CD4-positive, alpha-beta T cell treated with Interferon alpha-2 for 1 hour (primary cell): ENCODE data around the gene CARNS1.
A peak's percentile ranks its signal among the peaks of the same experiment; 100 is the strongest.

Experiments used
- DNase-seq, 2 donors: peaks; one replicate each; pipeline ENCODE4 v3.0.0-alpha.2; 2020 to 2022

CARNS1 gene, protein sequence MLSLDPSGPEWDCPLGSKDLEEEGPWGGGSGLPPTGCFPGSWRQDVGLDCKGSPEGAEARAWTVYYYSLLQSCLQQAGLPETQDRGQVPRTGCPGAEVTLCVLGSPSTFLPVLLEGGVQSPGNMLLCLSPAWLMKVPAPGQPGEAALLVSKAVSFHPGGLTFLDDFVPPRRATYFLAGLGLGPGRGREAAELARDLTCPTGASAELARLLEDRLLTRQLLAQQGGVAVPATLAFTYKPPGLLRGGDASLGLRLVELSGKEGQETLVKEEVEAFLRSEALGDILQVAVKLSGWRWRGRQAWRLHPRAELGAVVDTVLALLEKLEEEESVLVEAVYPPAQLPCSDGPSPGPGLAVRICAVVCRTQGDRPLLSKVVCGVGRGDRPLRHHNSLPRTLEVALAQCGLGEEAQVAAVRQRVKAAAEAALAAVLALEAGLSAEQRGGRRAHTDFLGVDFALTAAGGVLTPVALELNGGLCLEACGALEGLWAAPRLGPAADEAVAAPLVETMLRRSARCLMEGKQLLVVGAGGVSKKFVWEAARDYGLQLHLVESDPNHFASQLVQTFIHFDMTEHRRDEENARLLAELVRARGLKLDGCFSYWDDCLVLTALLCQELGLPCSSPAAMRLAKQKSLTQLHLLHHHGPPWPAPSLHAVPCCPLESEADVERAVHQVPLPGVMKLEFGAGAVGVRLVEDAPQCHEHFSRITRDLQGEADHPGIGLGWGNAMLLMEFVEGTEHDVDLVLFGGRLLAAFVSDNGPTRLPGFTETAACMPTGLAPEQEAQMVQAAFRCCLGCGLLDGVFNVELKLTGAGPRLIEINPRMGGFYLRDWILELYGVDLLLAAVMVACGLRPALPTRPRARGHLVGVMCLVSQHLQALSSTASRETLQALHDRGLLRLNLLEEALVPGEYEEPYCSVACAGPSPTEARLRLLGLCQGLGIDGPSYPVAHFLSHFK

DNA sequence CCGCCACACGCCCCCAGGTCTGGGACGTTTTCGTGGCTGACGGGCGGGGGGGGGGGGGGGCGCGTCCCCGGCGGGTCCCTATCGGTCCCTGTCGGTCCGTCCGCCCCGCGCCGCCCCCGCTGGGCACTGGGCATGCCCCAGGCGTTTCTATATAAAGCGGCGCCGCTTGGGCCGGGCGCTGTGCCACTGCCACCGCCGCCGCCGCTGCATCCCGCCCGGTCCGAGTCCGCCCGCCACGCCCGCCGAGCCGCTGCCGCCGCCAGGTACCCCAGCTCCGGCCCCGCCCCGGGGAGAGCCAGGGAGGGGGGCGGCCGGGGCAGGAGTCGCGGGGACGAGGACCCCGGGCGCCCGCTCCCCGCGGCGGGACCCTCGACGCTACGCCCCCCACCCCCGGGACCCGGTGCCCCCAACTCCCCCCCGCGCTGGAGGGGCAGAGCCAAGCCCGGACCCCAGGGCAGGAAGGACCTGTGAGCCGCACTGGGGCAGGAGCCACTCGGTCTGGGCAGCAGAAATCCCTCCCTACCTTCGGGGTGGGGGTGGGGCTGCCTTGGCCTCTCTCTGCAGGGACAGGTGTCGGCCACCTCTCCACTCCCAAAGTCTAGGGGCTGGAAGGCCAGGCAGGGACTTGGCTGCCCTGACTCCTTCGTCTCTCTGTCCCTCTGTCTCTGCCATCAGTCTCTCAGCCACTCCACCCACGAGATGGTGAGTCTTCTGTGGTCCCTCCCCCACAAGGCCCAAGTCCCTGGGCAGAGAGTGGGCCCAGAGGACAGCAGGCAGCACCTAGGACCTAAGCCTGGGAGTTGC is at the start of gene CARNS1:
Gene CARNS1, plus strand, starts transcription at position 178 of the 804 bp plus-strand sequence. Its CDS starts 522 bp downstream, at position 700.
- DNase-seq, result no peak

DNA sequence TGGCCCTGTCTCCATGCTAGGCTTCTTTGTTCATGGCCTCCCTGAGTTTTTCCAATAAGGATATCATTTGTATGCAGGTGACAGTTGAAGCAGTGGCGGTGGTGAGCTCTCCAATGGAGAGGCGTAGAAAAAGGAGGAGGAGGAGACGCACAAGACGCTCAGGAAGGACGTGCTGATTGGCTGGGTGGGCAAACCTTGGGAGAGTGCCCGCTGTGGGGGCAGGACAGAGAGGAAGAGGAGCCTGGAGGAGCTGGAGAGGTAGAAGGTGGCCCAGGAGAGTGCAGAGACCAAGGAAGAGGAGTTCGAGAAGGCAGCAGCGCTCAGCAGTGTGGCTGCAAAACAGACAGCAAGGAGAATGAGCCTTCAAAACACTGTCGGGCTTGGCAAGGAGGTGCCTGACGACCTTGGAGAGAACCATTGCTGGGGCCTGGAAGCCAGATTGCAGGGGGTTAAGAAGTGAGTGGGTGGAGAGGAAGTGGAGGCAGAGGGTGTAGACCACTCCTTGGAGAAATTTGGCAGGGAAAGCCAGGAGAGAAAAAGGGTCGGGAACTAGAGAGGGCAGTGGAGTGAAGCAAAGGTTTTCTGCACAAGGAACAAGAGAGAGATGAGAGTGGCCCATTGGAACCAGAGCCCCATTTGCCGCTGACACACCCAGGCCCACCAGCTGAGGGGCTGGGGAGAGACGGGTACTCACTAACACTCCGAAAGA is 49.6 kb upstream of the CARNS1 start:
- no peak for DNase-seq

DNA sequence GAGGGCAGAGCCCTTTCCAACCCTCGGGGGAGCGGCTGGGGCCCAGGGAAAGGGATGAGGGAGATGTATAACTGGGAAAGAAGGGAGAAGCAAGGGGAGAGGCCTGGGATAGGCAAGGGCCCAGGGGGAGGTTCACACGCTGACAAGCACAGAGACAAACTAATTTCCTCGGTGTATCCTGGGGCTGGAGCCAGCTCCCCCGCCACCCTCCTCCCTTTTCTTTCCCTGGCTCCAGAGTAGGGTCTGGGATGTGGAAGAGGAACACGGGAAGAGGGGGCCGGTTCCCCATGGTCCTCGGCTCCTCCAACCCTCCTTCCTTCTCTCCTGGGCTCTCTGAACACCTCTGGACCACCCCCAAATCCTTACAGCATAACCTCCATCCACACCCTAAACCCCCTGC is 48.9 kb upstream of the CARNS1 start:
- DNase-seq, result no peak

DNA sequence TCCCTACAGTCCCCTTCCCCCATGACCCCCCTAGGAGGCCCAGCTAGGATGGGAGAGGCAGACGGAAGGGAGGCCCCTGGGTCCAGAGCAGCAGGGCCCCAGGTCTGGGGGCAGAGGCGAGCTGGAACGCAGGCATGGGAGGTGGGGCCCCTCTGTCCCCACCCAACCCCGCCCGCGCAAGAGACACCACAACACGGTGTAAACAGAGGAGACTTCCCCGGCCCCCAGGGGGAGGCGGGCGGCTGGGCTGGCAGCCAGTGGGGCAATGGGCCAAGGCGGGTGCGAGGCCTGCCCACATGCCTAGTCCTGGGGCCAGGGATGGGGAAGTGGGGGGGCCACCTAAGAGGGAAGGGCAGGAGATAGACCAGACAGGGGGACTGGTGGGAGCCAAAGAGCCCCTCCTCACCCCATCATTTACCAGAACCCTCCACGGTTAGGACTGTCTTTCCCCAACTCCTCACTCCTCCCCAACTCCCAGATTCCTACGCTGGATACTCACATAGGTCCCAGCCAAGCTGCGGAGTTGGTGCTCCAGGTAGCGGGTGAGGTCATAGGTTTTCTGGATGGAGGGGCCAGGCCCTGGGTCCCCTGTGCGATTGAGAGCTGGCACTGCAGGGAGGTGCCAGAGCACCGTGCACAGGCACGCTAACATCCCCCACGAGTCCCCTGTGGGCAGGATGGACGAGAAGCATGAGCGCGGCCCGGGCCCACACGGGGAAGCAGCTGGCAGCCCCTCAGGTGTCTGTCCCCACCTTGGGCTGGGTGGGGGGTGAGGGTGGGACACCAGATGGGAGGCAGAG is 48.3 kb upstream of the CARNS1 start:
- no peak for DNase-seq

DNA sequence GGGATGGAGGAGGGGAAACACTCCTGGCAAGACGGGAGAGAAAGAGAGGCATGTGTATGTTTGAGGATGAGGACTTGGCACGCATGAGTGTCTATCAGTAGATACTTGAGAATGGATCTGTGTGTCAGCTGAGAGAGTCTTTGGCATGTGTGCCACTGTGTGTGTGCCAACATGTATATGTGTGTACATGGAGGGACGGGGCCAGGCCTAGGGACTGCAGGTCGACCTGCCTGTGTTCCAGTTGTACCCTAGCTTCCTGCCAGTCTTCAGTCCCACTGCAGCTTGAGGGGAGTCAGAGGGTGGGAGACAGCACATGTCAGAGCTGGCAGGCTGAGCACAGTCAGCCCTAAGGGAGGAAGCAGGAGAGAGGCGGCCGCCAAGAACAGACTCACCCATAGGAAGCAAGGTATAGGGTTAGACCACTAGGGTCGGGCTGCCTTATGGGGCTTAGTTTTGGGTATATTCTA is 47.7 kb upstream of the CARNS1 start:
- no peak for DNase-seq

DNA sequence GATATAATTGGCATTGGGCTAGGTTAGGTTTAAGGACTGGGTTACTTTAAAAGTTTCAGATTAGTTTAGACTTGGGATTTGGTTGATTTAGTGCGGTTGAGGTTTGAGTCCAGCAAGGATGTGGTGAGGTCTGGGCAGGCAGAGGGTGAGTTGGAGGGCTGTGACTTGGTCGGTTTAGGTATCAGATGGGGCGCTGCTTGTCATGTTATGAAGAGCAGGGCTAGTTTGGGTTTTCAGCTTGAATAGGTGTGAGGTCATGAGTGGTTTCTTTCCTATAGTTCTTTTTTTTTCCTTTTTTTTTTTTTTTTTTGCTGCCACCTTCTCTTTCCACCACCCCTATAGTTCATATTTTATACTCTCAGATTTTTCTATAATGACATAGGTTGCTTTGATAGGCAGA is 46.9 kb upstream of the CARNS1 start:
- peak in 1 of 2 donors; percentile 45 for DNase-seq

DNA sequence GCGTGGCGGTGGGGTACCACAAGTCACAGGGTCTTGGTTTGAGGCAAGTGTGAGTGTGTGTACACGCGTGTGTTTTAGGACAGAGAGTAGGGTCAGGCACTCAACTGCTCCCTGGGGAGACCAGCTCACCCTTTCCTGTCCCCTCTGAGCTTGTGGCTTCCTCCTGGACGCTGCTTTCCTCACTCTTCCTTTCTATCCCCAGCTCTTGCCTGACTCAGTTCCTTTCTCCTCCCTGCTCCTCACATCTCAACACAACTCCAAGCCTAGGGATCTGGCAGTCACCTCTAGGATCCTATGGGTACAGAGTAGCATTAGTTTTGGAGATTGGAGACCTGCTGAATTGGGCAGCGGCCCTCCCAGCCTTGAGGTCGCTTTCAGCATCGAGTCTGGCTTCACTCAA is 46.2 kb upstream of the CARNS1 start:
- no peak for DNase-seq

DNA sequence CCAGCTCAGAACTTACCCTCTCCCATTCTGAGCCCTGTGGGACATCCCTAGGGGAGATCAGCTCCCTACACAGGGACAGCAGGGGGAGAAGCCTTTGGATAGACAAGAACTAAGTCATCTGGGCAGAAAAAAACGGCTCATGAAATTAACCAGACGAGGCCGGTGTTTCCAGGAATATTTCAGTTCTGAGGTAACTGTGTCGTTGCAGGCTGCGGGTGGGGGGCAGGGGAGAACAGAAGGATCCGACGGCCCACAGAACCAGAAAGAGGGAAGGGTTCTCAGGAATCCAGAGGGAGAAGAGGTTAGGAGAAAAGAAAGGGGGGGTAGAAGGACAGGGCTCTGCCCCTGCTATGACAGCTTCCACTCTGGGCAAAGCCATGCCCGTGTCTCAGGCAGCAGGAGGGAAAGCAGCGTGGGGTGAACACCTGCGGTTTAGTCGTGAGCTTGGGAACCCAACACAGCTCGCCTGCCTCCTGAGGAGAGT is 45.6 kb upstream of the CARNS1 start:
- no peak for DNase-seq

DNA sequence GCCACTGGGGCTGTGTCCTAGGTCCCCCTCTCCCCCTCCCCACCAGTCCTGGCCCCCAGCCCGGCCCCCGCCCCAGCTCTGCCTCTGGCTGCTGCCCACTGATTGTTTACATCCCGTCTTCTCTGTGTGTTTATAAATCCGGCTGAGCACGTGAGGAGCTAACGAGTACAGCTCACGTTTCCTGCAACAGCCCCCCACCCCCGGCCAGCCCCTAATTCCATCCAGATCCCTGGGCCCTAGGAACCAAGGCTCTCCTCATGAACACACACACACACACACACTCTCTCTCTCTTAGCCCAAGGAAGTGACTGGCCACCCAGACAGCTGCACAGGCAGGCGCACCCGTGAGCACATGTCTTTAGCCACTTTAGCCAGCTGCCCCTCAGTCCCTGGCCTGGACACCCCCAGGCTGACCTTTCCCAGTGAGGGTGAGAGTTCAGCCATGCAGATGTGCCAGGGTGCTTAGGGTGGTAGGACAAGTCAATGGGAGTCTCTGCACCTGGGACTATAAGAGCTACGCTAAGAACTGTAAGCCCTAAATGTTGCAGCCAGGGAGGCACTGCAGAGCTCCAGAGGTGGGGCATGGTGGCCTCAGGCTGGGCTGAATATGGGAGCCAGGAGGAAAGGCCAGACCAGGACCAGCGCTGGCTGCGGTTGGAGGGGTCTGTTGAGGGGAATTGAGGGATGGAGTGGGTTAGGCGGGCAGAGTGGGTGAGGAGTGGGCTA is 45.0 kb upstream of the CARNS1 start:
- DNase-seq, result no peak

DNA sequence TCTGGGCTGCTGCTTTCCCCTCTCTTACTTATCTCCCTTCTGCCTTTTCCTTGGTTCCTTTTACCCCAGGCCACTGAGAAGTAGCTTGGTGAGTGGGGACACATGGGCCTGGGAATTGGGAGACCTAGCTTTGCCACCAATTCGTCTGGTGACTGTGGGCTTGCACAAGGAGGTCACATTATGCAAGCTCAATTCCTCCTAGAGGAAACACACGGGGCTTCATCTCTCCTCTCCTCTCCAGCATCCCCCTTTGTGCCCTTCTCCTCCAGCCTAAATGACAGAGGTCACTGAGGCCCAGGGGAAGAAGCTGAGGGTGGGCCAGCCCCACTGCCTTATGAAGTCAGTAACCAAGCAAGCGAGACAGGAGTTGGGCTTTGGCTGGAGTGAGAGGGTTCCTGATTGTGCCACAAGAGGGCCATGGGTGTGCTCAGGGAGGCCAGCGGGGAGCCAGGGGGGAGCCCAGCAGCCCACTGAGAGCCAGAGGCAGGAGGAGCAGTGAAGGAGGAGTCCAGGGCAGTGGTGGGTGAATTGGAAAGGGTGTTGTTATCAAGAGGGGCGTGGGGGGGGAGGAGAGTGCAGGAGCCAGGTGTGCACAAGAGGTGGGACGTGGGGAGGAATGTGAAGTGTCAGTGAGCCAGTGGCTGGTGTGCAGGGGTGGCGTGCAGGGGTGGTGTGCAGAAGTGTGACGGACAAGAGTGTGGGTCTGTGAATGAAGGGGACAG is 44.1 kb upstream of the CARNS1 start:
- peak; percentile 29 to 52 for DNase-seq

DNA sequence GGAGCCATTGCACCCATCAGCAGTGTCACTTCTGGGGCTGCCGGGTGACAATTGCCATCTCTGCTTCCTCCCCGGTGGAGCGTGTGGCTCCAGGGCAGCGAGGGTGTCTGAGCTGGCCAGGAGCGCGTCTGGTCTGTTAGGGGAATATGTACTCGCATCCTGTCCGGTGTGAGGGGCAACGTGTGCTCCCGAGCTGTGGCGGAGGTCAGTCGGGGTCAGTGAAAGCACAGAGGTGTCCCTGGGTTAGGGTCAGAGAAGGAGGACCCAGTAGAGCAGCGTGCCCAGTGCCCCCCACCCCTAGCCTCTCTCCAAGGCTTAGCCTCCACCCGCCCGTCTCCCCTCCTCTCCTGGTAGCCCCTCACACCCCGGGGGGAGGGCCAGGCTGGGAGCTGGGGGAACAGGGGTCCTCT is 43.6 kb upstream of the CARNS1 start:
- DNase-seq, result no peak

DNA sequence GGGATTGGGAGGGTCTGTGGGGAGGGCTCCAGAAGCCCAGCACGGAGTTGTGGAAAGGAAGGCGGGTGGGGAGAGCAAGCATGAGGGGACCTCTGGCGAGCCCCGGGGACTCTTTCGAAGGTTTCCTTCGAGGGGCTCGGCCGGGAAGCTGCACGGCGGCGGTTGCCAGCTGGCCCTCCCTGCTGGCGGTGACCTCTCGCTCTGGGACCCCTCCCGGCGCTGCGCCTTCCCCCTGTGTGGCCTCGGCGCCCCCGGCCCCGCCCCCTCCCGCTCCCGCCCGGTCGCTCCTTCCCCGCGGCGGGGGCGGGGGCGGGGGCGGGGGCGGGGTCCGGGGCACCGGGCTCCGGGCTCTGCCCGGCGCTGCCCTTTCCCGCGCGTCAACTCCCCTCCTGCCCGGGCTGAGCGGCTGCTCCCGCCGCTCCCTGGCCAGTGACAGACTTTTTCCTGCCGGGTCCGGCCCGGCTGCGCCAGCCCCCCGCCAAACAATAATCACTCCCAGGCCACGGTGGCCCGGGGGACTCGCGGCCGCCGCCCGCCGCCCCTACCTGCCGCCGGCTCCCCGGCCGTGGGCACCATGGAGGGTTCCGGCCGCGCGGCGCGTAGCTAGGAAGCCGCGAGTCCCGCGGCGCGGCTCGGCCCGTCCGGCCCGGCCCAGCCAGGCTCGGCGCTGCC is 43.0 kb upstream of the CARNS1 start:
- DNase-seq, result peak in 1 of 2 donors; percentile 32

DNA sequence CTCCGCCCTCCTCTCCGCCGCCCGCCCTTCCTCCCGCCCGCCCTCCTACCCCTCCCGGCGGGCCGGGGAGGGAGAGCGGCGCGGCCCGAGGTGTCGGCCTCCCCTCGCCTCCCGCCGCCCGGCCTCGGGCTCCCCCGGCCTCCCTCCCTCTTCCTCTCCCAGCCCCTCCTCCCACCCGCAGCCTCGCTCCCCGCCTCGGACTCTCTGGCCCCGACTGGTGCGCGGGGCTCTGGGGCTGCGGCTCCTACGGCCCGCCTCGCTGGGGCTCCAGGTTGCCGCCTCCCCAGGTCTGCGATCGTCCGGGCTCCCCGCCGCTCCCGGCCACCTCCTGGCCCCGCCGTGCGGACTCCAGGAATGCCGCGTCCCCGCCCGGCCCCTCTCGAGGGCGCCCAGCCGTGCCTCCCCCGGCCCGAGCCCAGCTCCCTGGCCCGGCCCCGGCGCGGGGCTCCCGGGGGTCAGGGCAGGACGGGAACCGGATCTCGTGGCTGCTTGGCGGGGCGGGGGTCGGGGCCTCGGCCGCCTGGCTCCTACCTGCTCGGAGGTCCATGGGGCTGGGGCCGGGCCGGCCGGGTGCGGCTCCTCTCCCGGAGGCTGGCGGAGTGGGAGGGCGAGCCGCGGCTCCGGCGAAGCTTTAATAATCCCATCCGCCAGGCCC is 42.4 kb upstream of the CARNS1 start, which contains the start of gene CLCF1:
Gene CLCF1, minus strand, starts transcription at position 606 of the 655 bp plus-strand sequence. Its CDS starts 59 bp downstream, at position 547.
- peak; percentile 43 to 56 for DNase-seq

DNA sequence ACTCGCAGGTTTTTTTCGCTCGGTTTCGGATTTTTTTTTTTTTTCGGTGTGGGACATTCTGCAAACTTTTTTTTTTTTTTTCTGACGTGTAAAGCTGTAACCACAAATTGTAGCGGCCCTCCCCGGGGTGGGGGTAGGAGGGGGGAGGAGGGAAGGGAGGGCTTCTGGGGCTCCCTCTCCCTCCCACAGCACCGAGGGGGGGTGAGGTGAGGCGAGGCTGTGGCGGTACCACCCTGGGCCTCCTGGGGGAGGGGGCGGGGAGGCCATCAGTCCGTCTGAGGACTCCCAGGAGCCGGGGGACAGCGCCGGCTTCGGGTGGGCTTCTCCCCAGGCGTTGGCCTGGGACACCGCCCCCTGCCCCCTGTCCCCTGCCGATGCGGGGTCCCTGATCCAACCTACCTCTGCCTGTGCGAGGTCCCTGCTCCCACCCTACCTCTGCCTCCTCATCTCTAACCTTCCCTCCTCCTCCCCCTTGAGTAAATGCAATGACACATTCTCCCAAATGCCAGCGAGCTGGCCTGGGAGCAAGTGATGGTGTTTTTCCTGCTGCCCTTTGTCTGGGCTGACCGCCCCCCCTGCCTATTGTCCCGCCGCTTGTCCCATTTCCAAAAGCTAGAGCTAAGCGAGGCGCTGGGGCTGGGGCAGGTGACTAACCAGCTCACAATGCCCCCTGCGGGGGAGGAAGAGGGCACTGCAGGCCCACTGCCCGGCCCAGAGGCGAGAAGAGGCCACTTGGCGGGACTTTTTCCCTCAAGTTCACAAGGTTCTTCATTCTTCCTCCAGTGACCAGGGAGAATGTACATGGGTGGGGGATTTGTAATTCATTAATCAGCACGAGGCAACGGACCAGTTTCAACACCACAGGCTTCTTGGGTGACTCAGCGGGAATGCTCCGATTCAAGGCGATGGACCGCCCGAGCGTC is 41.6 kb upstream of the CARNS1 start:
- peak; percentile 90 to 91 for DNase-seq

DNA sequence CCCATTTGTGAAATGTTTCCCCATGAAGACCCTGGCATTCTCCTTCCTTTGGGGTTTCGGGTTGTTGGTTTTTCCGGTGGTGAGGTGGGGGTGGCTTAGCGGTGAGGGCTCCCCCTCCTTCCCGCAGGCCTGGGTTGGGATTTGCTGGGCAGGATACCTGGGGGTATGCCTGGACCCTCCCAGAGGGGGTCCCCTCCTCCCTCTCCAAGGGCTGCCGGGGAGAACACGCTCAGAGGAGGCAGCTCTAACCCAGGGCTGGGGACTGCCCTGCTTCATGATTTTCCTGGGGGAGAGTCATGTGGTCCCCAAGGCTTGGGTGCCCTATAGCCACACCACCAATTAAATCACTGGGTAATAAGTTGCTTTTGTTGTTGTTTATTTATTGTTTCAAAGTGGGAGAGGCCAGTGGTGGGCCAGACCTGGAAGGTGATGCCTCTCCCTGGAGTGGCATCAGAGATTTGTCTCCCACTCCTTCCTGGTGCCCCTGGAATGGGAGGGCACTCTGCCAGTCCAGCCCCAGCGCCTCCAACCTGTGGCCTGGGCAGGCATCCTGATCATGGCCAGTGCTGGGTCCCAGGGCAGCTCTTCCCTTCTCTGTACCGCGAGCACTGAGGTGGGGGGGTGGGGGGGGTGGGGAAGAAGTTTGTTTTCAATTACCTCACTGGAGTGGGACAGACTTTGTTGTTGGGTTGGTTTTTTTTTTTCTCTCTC is 40.8 kb upstream of the CARNS1 start:
- DNase-seq, result no peak

DNA sequence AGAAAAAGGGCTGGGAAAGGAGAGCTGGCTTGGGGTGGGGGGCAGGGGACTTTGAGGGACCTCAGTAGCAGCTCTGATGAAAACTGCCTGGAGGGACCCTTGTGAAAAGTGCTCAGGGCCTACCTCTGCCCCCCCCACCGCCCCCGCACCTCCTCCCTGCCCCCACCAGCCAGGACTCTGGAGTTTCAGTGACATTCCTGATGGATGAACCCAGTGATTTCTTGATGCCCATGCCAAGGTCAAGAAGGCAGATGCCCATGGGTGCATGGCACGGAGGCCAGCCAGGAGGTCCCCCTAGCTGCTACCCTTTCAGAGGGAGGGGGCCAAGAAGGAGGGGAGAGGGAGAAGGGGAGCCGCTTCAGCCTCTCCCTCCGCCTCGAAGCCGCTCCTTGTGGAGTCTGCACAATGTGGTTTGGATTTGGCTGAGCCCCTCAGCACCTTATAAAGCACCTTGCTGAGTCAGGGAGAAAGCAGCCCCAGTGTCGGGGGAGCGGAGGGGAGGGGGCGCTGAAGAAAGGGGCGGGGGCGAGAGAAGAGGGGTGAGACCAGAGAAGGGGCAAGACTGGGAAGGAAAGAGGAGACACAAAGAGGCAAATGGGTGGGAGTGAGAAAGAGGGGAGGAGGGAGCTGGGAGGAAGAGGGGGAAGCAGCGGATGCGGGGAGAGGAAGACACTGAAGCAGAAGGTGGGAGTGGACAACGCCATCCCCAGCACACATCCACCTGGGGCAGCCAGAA is 40.0 kb upstream of the CARNS1 start:
- DNase-seq, result no peak
